ENCODE results near the gene GPR176. TPM values are rescaled to one million over a fixed set of nuclear protein-coding genes. Genes with fewer than 3 reads are reported as not detected.

GPR176 gene
- total RNA-seq, 1 donor from 2014 or later = 7.2 TPM

DNA sequence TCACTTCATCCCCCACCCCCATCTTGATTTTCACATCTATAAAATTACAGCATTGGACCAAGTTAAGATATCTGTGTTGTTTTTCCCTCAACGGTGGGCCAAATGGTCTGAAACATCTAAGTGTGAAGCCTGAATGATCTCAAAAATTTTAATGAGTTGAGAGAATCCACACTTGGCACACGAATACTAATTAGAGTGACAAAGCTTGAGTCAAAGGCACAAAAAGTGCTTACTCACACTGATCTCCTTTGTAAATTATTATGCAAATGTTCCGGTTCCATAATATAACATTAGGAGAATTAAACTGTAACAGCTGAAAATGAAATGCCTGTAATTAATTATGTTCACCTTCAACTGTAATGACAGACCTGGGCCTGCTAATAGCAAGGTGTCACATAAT is 33.6 kb downstream of the GPR176 start:
- Mint-ChIP-seq H3K36me3 (no peaks in the 10 kb centered on the region), H3K9me3 (no peaks in the 10 kb centered on the region), H3K27ac (no peak overlapping the region), H3K27me3 (peaks cover 3% of the 10 kb centered on the region), H3K4me3 (no peak overlapping the region), H3K4me1 (ENCODE audit: unreplicated experiment) (no peaks in the 10 kb centered on the region)
- no peak for DNase-seq (ENCODE audit: extremely low spot score, unreplicated experiment)
- TF ChIP-seq, protein P1, sequence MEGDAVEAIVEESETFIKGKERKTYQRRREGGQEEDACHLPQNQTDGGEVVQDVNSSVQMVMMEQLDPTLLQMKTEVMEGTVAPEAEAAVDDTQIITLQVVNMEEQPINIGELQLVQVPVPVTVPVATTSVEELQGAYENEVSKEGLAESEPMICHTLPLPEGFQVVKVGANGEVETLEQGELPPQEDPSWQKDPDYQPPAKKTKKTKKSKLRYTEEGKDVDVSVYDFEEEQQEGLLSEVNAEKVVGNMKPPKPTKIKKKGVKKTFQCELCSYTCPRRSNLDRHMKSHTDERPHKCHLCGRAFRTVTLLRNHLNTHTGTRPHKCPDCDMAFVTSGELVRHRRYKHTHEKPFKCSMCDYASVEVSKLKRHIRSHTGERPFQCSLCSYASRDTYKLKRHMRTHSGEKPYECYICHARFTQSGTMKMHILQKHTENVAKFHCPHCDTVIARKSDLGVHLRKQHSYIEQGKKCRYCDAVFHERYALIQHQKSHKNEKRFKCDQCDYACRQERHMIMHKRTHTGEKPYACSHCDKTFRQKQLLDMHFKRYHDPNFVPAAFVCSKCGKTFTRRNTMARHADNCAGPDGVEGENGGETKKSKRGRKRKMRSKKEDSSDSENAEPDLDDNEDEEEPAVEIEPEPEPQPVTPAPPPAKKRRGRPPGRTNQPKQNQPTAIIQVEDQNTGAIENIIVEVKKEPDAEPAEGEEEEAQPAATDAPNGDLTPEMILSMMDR (conservative IDR thresholded peaks at IDR 0.05) = no peak

DNA sequence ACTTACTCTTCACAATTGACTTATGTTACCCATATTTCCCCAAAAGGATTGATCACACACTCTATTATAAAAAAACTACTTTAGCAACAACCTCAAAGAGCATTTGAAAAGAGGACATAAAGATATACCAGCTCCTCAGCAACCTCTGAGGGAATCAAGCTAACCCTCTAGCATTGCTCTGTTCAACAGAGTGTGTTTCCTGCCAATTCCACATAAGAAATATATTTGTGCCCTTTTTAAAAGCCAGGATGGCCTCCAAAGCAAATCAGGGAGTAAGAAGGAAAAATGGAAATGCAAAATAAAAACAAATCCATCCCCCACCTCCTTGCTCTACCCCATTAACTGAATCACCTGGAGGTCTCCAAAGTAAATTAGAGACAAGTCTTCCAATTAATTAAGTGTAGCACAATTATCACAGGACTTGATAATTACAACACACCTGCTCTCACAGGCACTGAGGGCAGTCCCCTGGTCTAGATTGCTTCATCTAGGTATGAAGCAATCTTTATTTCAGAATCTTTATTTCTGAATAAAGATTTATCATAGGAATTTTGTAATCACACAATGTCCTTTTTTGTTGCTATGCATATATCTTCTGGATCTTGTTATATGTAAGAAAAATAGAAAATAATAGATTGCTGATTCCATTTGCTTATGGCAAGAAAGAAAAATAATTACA is 34.8 kb downstream of the GPR176 start:
- H3K27ac Mint-ChIP-seq = no peak overlapping the region
- no peaks in the 10 kb centered on the region for H3K9me3 Mint-ChIP-seq
- peaks cover 3% of the 10 kb centered on the region for H3K27me3 Mint-ChIP-seq
- no peaks in the 10 kb centered on the region for H3K36me3 Mint-ChIP-seq
- H3K4me1 Mint-ChIP-seq (ENCODE audit: unreplicated experiment) = no peaks in the 10 kb centered on the region
- no peak overlapping the region for H3K4me3 Mint-ChIP-seq
- TF ChIP-seq, protein P1 (conservative IDR thresholded peaks at IDR 0.05) = no peak
- DNase-seq (ENCODE audit: extremely low spot score, unreplicated experiment) = no peak

DNA sequence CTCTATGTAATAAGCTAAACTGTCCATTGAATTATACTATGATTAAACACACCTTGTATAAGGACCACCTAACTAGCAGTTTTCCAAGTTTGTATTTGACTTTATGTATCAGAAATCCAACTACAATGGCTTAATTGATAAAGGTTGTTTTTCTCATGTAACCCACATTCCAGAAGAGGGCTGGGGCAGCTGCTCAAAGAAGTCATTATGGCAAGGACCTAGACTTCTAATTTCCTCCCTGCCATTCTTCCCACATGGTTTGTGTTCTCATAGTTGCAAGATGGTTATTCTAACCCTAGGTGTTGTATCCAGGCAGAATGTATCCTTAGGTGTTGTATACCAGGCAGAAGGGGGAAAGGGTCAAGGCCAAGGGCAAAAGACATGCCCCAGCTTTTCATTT is 35.7 kb downstream of the GPR176 start:
- peaks cover 3% of the 10 kb centered on the region for H3K27me3 Mint-ChIP-seq
- no peaks in the 10 kb centered on the region for H3K4me1 Mint-ChIP-seq (ENCODE audit: unreplicated experiment)
- TF ChIP-seq, protein P1 (conservative IDR thresholded peaks at IDR 0.05) = no peak
- H3K27ac Mint-ChIP-seq = no peak overlapping the region
- H3K9me3 Mint-ChIP-seq = no peaks in the 10 kb centered on the region
- DNase-seq (ENCODE audit: extremely low spot score, unreplicated experiment) = no peak
- no peaks in the 10 kb centered on the region for H3K36me3 Mint-ChIP-seq
- H3K4me3 Mint-ChIP-seq = no peak overlapping the region

DNA sequence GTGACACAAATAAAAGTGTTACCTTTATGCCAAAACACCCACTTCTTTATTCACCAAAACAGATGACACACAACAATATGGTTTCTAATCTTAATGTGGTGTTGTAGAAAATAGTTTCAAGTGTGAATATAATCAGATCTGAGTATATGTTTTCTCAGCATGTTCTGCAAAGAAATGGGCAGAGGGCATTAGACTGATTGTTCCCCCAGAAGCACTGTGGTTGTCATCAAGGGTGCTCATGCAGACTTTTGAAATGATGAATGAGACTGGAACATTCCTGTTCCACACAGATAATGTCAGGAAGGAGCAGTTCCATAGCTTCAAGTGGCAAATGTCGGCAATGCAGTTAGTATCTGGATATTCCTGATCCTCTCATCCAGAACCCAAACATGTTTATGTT is 37.5 kb downstream of the GPR176 start:
- Mint-ChIP-seq H3K4me1 (ENCODE audit: unreplicated experiment) (no peaks in the 10 kb centered on the region), H3K9me3 (no peaks in the 10 kb centered on the region), H3K27me3 (peaks cover 3% of the 10 kb centered on the region), H3K27ac (no peak overlapping the region), H3K4me3 (no peak overlapping the region), H3K36me3 (no peaks in the 10 kb centered on the region)
- TF ChIP-seq, protein P1 (conservative IDR thresholded peaks at IDR 0.05) = no peak
- no peak for DNase-seq (ENCODE audit: extremely low spot score, unreplicated experiment)

DNA sequence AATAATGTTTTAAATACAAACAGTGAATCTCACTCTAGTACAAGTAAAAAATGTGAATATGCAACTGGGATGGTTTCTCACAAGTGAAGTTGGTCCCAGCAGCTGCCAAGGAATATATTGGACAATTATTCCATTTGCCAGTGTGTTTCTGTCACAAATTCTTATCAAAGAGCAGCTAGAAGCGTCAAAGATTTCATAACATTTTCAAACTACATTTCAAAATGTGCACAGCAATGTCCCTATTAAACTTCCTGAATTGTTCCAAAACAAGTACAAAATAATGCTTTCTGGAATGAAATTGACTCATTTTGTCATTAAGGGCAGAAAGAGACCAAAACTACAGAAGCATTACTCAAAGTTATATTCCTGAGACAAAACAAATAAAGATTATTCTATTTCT is 38.3 kb downstream of the GPR176 start:
- Mint-ChIP-seq H3K27me3 (peaks cover 3% of the 10 kb centered on the region), H3K9me3 (no peaks in the 10 kb centered on the region), H3K4me1 (ENCODE audit: unreplicated experiment) (no peaks in the 10 kb centered on the region), H3K4me3 (no peak overlapping the region), H3K36me3 (no peaks in the 10 kb centered on the region), H3K27ac (no peak overlapping the region)
- DNase-seq (ENCODE audit: extremely low spot score, unreplicated experiment) = no peak
- TF ChIP-seq, protein P1 (conservative IDR thresholded peaks at IDR 0.05) = no peak

All from type B pancreatic cell (in vitro differentiated cells).